Measurements from ENCODE around the gene FDX2. TPM values are rescaled to one million over a fixed set of nuclear protein-coding genes. Genes with fewer than 3 reads are reported as not detected.

Gene FDX2
- total RNA-seq, 6 experiments from 2014 or later, result 8.9 to 17.1 (median 10.7) TPM

DNA sequence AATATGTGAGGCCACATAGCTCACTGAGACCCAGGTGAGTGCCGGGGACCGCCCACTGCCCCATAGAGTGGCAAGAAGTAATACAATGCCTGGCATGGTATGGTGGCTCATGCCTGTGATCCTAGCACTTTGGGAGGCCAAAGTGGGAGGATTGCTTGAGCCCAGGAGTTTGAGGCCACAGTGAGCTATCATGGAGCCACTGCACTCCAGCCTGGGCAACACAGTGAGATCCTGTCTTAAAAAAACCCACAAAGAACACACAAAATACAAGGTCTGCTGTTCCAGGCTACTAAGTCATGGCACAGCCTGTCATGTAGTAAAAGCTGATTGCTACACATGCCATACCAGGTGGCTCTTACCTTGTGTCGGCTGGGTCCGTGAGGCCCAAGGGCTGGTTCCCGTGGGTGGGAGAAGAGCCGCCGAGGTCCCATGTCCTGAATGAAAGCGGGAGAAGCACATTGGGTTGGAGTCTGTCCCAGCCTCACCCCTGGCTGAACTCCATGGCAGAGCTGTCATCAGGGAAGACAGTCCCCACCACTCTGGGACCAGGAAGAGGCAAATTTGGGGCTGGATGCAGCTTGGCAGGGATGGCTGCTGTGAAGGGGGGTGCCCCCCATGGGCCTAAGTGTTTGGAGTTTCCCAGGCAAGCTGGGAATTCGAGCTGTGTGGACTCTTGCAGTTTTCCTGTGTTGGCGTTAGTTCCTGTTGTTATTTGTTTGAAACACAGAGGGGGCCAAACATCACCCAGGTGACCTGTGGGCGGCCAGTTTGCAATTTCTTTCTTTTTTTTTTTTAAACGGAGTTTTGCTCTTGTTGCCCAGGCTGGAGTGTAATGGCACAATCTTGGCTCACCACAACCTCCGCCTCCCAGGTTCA, 3.2 kb upstream of the FDX2 start:
- Histone ChIP-seq H3K9me3 (no peaks in the 10 kb centered on the region), H3K27me3 (no peaks in the 10 kb centered on the region), H3K27ac (no peak overlapping the region), H3K4me1 (peaks cover 0 to 6% (median 2%) of the 10 kb centered on the region in 4 donors), H3K36me3 (peaks cover 0 to 67% (median 12%) of the 10 kb centered on the region in 4 donors), H3K4me3 (no peak overlapping the region)
- DNase-seq, result no peak
- ATAC-seq, result no peak
- WGBS (ENCODE audit: insufficient coverage, low coverage, low lambda C conversion rate, missing lambda C conversion rate), result 73% methylated on average over 5 of the region's 13 CpGs
- TF ChIP-seq CTCF (IDR thresholded peaks at IDR 0.05), result no peak
- no peak for TF ChIP-seq POLR2A (IDR thresholded peaks at IDR 0.05)
- intact Hi-C loops (cut with DNase I), result no loop called here

GRCh38 chr19:10317857-10318462, 2.1 kb upstream of the FDX2 start:
- Histone ChIP-seq H3K4me3 (no peak overlapping the region), H3K36me3 (peaks cover 0 to 57% (median 12%) of the 10 kb centered on the region in 4 donors), H3K4me1 (peaks cover 0 to 6% (median 2%) of the 10 kb centered on the region in 4 donors), H3K27me3 (no peaks in the 10 kb centered on the region), H3K27ac (no peak overlapping the region), H3K9me3 (no peaks in the 10 kb centered on the region)
- 92% methylated on average over 4 of the region's 15 CpGs for WGBS (ENCODE audit: insufficient coverage, low coverage, low lambda C conversion rate, missing lambda C conversion rate)
- no peak for TF ChIP-seq CTCF (IDR thresholded peaks at IDR 0.05)
- no peak for TF ChIP-seq POLR2A (IDR thresholded peaks at IDR 0.05)
- ATAC-seq, result no peak
- intact Hi-C loops (cut with DNase I), result no loop called here
- no peak for DNase-seq

- no peak overlapping the region for H3K27ac ChIP-seq
- H3K36me3 ChIP-seq, result peaks cover 0 to 50% (median 12%) of the 10 kb centered on the region in 4 donors
- H3K4me1 ChIP-seq, result peaks cover 0 to 6% (median 2%) of the 10 kb centered on the region in 4 donors
- DNase-seq, result no peak
- no peaks in the 10 kb centered on the region for H3K9me3 ChIP-seq
- ATAC-seq, result no peak
- 81% methylated on average over 13 of the region's 29 CpGs for WGBS (ENCODE audit: insufficient coverage, low coverage, low lambda C conversion rate, missing lambda C conversion rate)
- TF ChIP-seq CTCF (IDR thresholded peaks at IDR 0.05) (no peak), POLR2A (IDR thresholded peaks at IDR 0.05) (no peak)
- intact Hi-C loops (cut with DNase I), result no loop called here
- no peaks in the 10 kb centered on the region for H3K27me3 ChIP-seq
- H3K4me3 ChIP-seq, result no peak overlapping the region
These were observed 1.4 kb upstream of the FDX2 start for GRCh38 chr19:10317045-10317856.

DNA sequence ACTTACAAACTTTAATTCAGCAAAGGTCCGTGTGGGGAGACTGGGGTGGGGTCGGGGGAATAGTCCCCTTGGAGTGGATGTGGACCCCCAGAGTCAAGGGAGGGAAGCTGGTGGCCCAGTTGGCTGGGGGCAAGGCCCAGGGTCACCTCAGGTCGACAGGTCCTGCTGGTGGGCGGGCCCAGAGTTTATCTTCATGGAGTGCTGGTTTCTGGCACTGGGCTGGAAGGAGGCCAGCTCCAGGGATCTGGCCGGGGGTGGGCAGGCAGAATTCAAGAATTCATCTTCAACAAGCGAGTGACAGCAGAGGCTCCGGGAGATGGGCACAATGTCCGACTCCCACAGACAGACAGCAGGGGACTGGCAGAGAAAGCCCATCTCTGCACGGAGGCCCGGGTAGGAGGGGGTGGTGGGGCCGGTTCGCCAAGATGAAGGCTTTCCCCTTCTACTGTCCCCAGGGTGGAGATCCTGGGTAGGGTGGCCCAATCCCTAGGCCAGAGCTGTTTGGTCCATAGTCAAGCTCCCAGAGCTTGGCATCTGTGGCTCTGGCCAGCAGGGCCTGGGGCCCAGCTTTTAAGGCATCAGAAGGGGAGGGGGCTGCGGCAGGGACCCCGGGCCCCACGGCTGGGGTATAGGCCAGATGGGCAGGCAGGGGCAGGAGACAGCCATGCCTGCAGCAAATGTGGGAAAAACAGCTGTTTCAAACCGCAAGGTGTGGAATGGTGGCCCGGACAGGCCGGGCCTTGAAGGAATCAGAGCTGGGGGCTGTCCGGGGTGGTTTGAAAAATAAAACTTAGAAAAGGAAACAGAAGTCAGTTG, 622 bp upstream of the FDX2 start:
- DNase-seq (peak in 1 of 3 donors; percentile 49), ATAC-seq (peak; percentile 4 to 9 (median 5))
- TF ChIP-seq CTCF (IDR thresholded peaks at IDR 0.05) (no peak), POLR2A (IDR thresholded peaks at IDR 0.05) (no peak)
- no peak overlapping the region for H3K27ac ChIP-seq
- no peaks in the 10 kb centered on the region for H3K27me3 ChIP-seq
- WGBS (ENCODE audit: insufficient coverage, low coverage, low lambda C conversion rate, missing lambda C conversion rate), result 61% methylated on average over 11 of the region's 19 CpGs
- intact Hi-C loops (cut with DNase I), result no loop called here
- no peaks in the 10 kb centered on the region for H3K9me3 ChIP-seq
- peak overlapping the region in 1 of 3 donors; percentile 82 for H3K4me3 ChIP-seq
- peaks cover 0 to 43% (median 12%) of the 10 kb centered on the region in 4 donors for H3K36me3 ChIP-seq
- peaks cover 0 to 6% (median 2%) of the 10 kb centered on the region in 4 donors for H3K4me1 ChIP-seq

All from right lobe of liver (tissue), 6 donors.